BE2C (cell line): ENCODE measurements around the gene EIF5.

Experiments used
- DNase-seq: peaks from one replicate; pipeline ENCODE4 v3.0.0-alpha.2; 2020
- H3K27me3 ChIP-seq: fragments of 250-450 bp; sonication (Bioruptor Pico); 2 replicates; pipeline ENCODE4 v1.5.1; 2020; ENCODE audit warnings: mild to moderate bottlenecking
- H3K36me3 ChIP-seq: fragments of 250-450 bp; sonication (Bioruptor Pico); 2 replicates; pipeline ENCODE4 v1.5.1; 2020; ENCODE audit warnings: mild to moderate bottlenecking
- H3K4me1 ChIP-seq: fragments of 250-450 bp; sonication (Bioruptor Pico); 2 replicates; pipeline ENCODE4 v1.5.1; 2020
- H3K4me3 ChIP-seq: 2 replicates; pipeline ENCODE4 v1.5.1; 2011; ENCODE audit warnings: low read depth, low read length
- H3K9me3 ChIP-seq: fragments of 250-450 bp; sonication (Bioruptor Pico); 2 replicates; pipeline ENCODE4 v1.5.1; 2020
- CTCF ChIP-seq: IDR thresholded peaks from 2 replicates; pipeline ENCODE4 v1.5.1; 2012; ENCODE audit warnings: mild to moderate bottlenecking, low read depth, low read length

The EIF5 gene

GRCh38 chr14:103384450-103385151 is 50.6 kb downstream of the EIF5 start:
- Histone ChIP-seq H3K4me1 (no peaks in the 10 kb centered on the region), H3K4me3 (peak overlapping the region; percentile 99), H3K9me3 (no peaks in the 10 kb centered on the region), H3K36me3 (no peaks in the 10 kb centered on the region), H3K27me3 (no peaks in the 10 kb centered on the region)
- DNase-seq: no peak
- no peak for TF ChIP-seq CTCF

GRCh38 chr14:103385152-103385928 is 51.3 kb downstream of the EIF5 start, which contains the start of gene MARK3:
Gene MARK3, plus strand, starts transcription at chr14:103385415. Its CDS starts 615 bp downstream, at chr14:103386030.
- H3K27me3 ChIP-seq: no peaks in the 10 kb centered on the region
- H3K4me3 ChIP-seq: peak within 1 kb of the TSS; percentile 99
- peak; percentile 99 for DNase-seq
- TF ChIP-seq CTCF: no peak
- no peaks in the 10 kb centered on the region for H3K4me1 ChIP-seq
- no peaks in the 10 kb centered on the region for H3K9me3 ChIP-seq
- no peaks in the 10 kb centered on the region for H3K36me3 ChIP-seq

DNA sequence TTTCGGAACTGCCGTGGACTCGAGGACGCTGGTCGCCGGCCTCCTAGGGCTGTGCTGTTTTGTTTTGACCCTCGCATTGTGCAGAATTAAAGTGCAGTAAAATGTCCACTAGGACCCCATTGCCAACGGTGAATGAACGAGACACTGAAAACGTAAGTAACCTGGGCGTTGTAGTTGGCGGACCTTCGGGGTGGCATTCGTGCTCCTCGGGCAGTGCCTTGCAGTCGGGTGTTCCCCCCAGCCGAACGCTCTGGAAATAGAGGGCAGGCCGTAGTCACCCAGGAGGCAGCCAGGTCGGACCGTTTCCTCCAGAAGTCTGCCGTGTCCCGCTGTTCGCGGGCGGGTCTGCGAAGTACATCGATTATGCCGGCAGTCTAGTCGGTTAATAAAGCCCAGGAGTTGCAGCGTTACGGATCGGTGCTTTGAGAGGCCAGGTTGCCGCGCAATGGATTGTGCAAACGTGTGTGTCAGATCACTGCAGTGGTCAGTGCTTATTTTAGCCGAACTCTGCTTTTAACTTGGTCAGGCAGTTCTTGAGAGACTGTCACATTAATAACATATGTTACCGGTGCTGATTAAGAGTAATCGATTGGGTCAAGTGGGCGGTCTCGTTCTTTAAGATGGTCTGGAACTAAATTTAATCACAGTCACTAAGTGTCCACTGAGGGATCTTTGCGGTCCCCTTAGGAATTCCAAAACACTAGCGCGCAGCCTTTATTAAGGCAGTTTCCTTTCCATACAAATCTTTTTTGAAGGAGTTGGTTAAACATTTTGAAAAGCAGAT is 52.1 kb downstream of the EIF5 start:
- Histone ChIP-seq H3K4me3 (peak overlapping the region; percentile 99), H3K9me3 (no peaks in the 10 kb centered on the region), H3K36me3 (no peaks in the 10 kb centered on the region), H3K4me1 (no peaks in the 10 kb centered on the region), H3K27me3 (no peaks in the 10 kb centered on the region)
- DNase-seq: peak; percentile 19
- TF ChIP-seq CTCF: no peak

DNA sequence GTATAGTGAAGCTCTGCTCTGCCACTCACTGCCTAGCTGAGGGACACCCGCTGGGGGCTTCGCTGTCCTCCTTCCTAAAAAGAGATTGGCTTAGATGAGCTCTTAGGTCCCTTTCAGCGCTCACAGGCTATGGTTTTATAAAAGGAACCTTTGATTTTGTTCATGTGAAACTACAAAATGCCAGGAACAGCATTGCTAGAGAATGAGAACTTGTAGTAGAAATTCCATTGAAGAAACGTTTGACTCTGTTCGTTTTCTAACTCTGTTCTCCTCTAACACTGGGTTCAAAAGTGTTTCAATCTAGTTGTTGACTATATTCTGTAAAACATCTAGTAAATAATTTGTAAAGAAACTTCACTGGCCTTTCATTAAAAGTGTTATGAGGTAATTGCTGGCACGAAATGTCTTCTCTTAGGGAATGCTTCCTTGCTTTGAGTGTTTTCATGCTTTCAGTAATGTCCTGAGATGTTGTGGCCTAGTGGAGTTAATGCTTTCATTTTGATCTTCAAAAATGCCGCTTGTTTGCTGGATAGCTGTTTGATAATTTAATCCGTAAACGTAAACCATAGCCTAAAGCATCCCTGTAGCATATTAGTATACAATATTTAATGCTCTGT is 52.8 kb downstream of the EIF5 start:
- no peaks in the 10 kb centered on the region for H3K9me3 ChIP-seq
- no peak for DNase-seq
- no peak for TF ChIP-seq CTCF
- peak overlapping the region; percentile 99 for H3K4me3 ChIP-seq
- H3K36me3 ChIP-seq: no peaks in the 10 kb centered on the region
- H3K4me1 ChIP-seq: no peaks in the 10 kb centered on the region
- H3K27me3 ChIP-seq: no peaks in the 10 kb centered on the region

- no peaks in the 10 kb centered on the region for H3K36me3 ChIP-seq
- H3K27me3 ChIP-seq: no peaks in the 10 kb centered on the region
- DNase-seq: no peak
- no peaks in the 10 kb centered on the region for H3K9me3 ChIP-seq
- TF ChIP-seq CTCF: no peak
- 0 out of 2 replicates have a peak overlapping the region, but pooled peaks have one; percentile 2 for H3K4me3 ChIP-seq
- no peaks in the 10 kb centered on the region for H3K4me1 ChIP-seq
Observed at GRCh38 chr14:103388664-103389063, 54.6 kb downstream of the EIF5 start.
